Retina (tissue), 1 donor: ENCODE measurements around the gene FOCAD.
"Not testable (repeated sequence)": the region's sequence is repeated elsewhere in the genome, so short reads cannot be mapped to it uniquely, and the experiment has no call there.

Experiments
- DNase-seq: peaks from one replicate; pipeline ENCODE4 v3.0.0-alpha.2; 2016

FOCAD gene

GRCh38 chr9:20884985-20885593, 201.0 kb downstream of the FOCAD start:
- DNase-seq, result no peak

GRCh38 chr9:20898885-20899554, 215.0 kb downstream of the FOCAD start:
- no peak for DNase-seq

GRCh38 chr9:20903212-20903611, 219.2 kb downstream of the FOCAD start:
- DNase-seq, result no peak

- no peak for DNase-seq
These were observed 220.9 kb downstream of the FOCAD start for GRCh38 chr9:20904995-20905394.

GRCh38 chr9:20906326-20906725, 222.3 kb downstream of the FOCAD start:
- no peak for DNase-seq

- DNase-seq, result no peak
These were observed 224.4 kb downstream of the FOCAD start for GRCh38 chr9:20908461-20908860.

- no peak for DNase-seq
These were observed 230.5 kb downstream of the FOCAD start for GRCh38 chr9:20914556-20914955.

- DNase-seq, result no peak
These were observed 237.3 kb downstream of the FOCAD start for GRCh38 chr9:20921362-20921761.

- no peak for DNase-seq
These were observed 241.4 kb downstream of the FOCAD start for GRCh38 chr9:20925256-20926045.

GRCh38 chr9:20929276-20929675, 245.2 kb downstream of the FOCAD start:
- DNase-seq, result no peak

- DNase-seq, result no peak
These were observed 246.8 kb downstream of the FOCAD start for GRCh38 chr9:20930836-20931235.

GRCh38 chr9:20940447-20941173, 256.6 kb downstream of the FOCAD start:
- no peak for DNase-seq

GRCh38 chr9:20941174-20941690, 257.2 kb downstream of the FOCAD start:
- peak; percentile 80 for DNase-seq

GRCh38 chr9:20944507-20944906, 260.4 kb downstream of the FOCAD start:
- no peak for DNase-seq

GRCh38 chr9:20945269-20945668, 261.2 kb downstream of the FOCAD start:
- DNase-seq, result no peak

GRCh38 chr9:20945856-20946255, 261.8 kb downstream of the FOCAD start:
- no peak for DNase-seq

GRCh38 chr9:20948703-20949102, 264.6 kb downstream of the FOCAD start:
- no peak for DNase-seq

GRCh38 chr9:20950707-20951106, 266.6 kb downstream of the FOCAD start:
- no peak for DNase-seq

- DNase-seq, result no peak
These were observed 278.6 kb downstream of the FOCAD start for GRCh38 chr9:20962536-20963225.

- DNase-seq, result no peak
These were observed 288.6 kb downstream of the FOCAD start for GRCh38 chr9:20972684-20973083.

GRCh38 chr9:20973246-20973947, 289.3 kb downstream of the FOCAD start:
- DNase-seq, result not testable (repeated sequence)
